ENCODE measurements around the gene TCERG1L.

GRCh38 chr10:131188494-131188893, 123.0 kb downstream of the TCERG1L start:
- no peak for TF ChIP-seq CTCF (IDR thresholded peaks at IDR 0.05 in 8 of 11, conservative IDR thresholded peaks at IDR 0.05 in 3 of 11)
- TF ChIP-seq POLR2A (IDR thresholded peaks at IDR 0.05), result no peak
